Dendritic cell treated with granulocyte-macrophage colony-stimulating factor and Interleukin-4, amounts not matched to agents 40 ng/mL and 50 ng/mL, for 4 days (primary cell): Measurements from ENCODE around the gene AKAP12.
A peak's percentile ranks its signal among the peaks of the same experiment; 100 is the strongest.

Experiments used
- H3K27ac Mint-ChIP-seq: one replicate; pipeline ENCODE4 v1.8.0; 2022; ENCODE audit warnings: mild to moderate bottlenecking, mixed read lengths
- H3K27me3 Mint-ChIP-seq: one replicate; pipeline ENCODE4 v1.8.0; 2022; ENCODE audit warnings: mild to moderate bottlenecking, mixed read lengths
- H3K36me3 Mint-ChIP-seq: one replicate; pipeline ENCODE4 v1.8.0; 2022; ENCODE audit warnings: low read depth, mixed read lengths
- H3K4me1 Mint-ChIP-seq: one replicate; pipeline ENCODE4 v1.8.0; 2022; ENCODE audit warnings: low read depth, mixed read lengths
- H3K4me3 Mint-ChIP-seq: one replicate; pipeline ENCODE4 v1.8.0; 2022; ENCODE audit warnings: mild to moderate bottlenecking, moderate library complexity, mixed read lengths
- H3K9me3 Mint-ChIP-seq: one replicate; pipeline ENCODE4 v1.8.0; 2022; ENCODE audit warnings: mixed read lengths
- intact Hi-C: fragments of 100-400 bp; cut with micrococcal nuclease; formaldehyde crosslinking; loops from one replicate; pipeline ENCODE4 v1.15.0; 2022

The AKAP12 gene

GRCh38 chr6:151239603-151240035 lies at the start of gene AKAP12:
AKAP12 (plus strand) TSS chr6:151239967; CDS start chr6:151240563, 596 bp downstream.
- intact Hi-C loops = loop anchor here (1.0 kb wide), 1 partner anchor 25 kb away; no protein-coding TSS in a partner anchor
- no peaks in the 10 kb centered on the region for H3K9me3 Mint-ChIP-seq
- H3K27me3 Mint-ChIP-seq = peaks cover 75% of the 10 kb centered on the region
- peak within 1 kb of the TSS; percentile 70 for H3K4me3 Mint-ChIP-seq
- no peaks in the 10 kb centered on the region for H3K4me1 Mint-ChIP-seq
- no peaks in the 10 kb centered on the region for H3K36me3 Mint-ChIP-seq
- H3K27ac Mint-ChIP-seq = no peak within 1 kb of the TSS

- H3K27me3 Mint-ChIP-seq = no peaks in the 10 kb centered on the region
- no peaks in the 10 kb centered on the region for H3K4me1 Mint-ChIP-seq
- H3K9me3 Mint-ChIP-seq = no peaks in the 10 kb centered on the region
- intact Hi-C loops = no loop called here
- no peaks in the 10 kb centered on the region for H3K36me3 Mint-ChIP-seq
- H3K4me3 Mint-ChIP-seq = no peak overlapping the region
- no peak overlapping the region for H3K27ac Mint-ChIP-seq
These were observed 48.2 kb upstream of the AKAP12 start for GRCh38 chr6:151191527-151191926.

- Mint-ChIP-seq H3K27ac (no peak overlapping the region), H3K4me1 (no peaks in the 10 kb centered on the region), H3K36me3 (no peaks in the 10 kb centered on the region), H3K9me3 (no peaks in the 10 kb centered on the region), H3K4me3 (no peak overlapping the region), H3K27me3 (no peaks in the 10 kb centered on the region)
- intact Hi-C loops = no loop called here
These were observed 43.2 kb upstream of the AKAP12 start for GRCh38 chr6:151196555-151196954.

- no peaks in the 10 kb centered on the region for H3K36me3 Mint-ChIP-seq
- H3K27ac Mint-ChIP-seq = no peak overlapping the region
- H3K9me3 Mint-ChIP-seq = no peaks in the 10 kb centered on the region
- H3K4me3 Mint-ChIP-seq = no peak overlapping the region
- intact Hi-C loops = no loop called here
- H3K27me3 Mint-ChIP-seq = no peaks in the 10 kb centered on the region
- H3K4me1 Mint-ChIP-seq = no peaks in the 10 kb centered on the region
These were observed 42.2 kb upstream of the AKAP12 start for GRCh38 chr6:151197556-151197955.

GRCh38 chr6:151199991-151200390 lies 39.8 kb upstream of the AKAP12 start:
- peaks cover 4% of the 10 kb centered on the region for H3K4me1 Mint-ChIP-seq
- intact Hi-C loops = no loop called here
- no peak overlapping the region for H3K27ac Mint-ChIP-seq
- H3K36me3 Mint-ChIP-seq = no peaks in the 10 kb centered on the region
- no peaks in the 10 kb centered on the region for H3K27me3 Mint-ChIP-seq
- no peak overlapping the region for H3K4me3 Mint-ChIP-seq
- H3K9me3 Mint-ChIP-seq = no peaks in the 10 kb centered on the region

- intact Hi-C loops = no loop called here
- Mint-ChIP-seq H3K9me3 (peaks cover 1% of the 10 kb centered on the region), H3K4me1 (peaks cover 10% of the 10 kb centered on the region), H3K4me3 (no peak overlapping the region), H3K27ac (no peak overlapping the region), H3K36me3 (no peaks in the 10 kb centered on the region), H3K27me3 (peaks cover 7% of the 10 kb centered on the region)
These were observed 33.8 kb upstream of the AKAP12 start for GRCh38 chr6:151205721-151206600.

- intact Hi-C loops = no loop called here
- H3K4me1 Mint-ChIP-seq = peaks cover 10% of the 10 kb centered on the region
- no peak overlapping the region for H3K4me3 Mint-ChIP-seq
- H3K27me3 Mint-ChIP-seq = peaks cover 7% of the 10 kb centered on the region
- no peaks in the 10 kb centered on the region for H3K36me3 Mint-ChIP-seq
- H3K27ac Mint-ChIP-seq = no peak overlapping the region
- peaks cover 9% of the 10 kb centered on the region for H3K9me3 Mint-ChIP-seq
These were observed 32.1 kb upstream of the AKAP12 start for GRCh38 chr6:151207674-151208073.

GRCh38 chr6:151209071-151209831 lies 30.5 kb upstream of the AKAP12 start:
- H3K4me1 Mint-ChIP-seq = peaks cover 6% of the 10 kb centered on the region
- peaks cover 9% of the 10 kb centered on the region for H3K9me3 Mint-ChIP-seq
- H3K27ac Mint-ChIP-seq = no peak overlapping the region
- H3K36me3 Mint-ChIP-seq = no peaks in the 10 kb centered on the region
- H3K27me3 Mint-ChIP-seq = peaks cover 7% of the 10 kb centered on the region
- no peak overlapping the region for H3K4me3 Mint-ChIP-seq
- intact Hi-C loops = no loop called here

GRCh38 chr6:151211075-151211474 lies 28.7 kb upstream of the AKAP12 start:
- no peak overlapping the region for H3K4me3 Mint-ChIP-seq
- H3K9me3 Mint-ChIP-seq = peaks cover 9% of the 10 kb centered on the region
- no peaks in the 10 kb centered on the region for H3K36me3 Mint-ChIP-seq
- H3K4me1 Mint-ChIP-seq = peaks cover 6% of the 10 kb centered on the region
- peaks cover 7% of the 10 kb centered on the region for H3K27me3 Mint-ChIP-seq
- intact Hi-C loops = no loop called here
- no peak overlapping the region for H3K27ac Mint-ChIP-seq

- Mint-ChIP-seq H3K4me1 (peaks cover 3% of the 10 kb centered on the region), H3K4me3 (no peak overlapping the region), H3K27ac (no peak overlapping the region), H3K27me3 (peaks cover 7% of the 10 kb centered on the region), H3K9me3 (peaks cover 9% of the 10 kb centered on the region), H3K36me3 (no peaks in the 10 kb centered on the region)
- intact Hi-C loops = no loop called here
These were observed 26.4 kb upstream of the AKAP12 start for GRCh38 chr6:151213352-151213751.

GRCh38 chr6:151215999-151216398 lies 23.8 kb upstream of the AKAP12 start:
- intact Hi-C loops = no loop called here
- no peaks in the 10 kb centered on the region for H3K27me3 Mint-ChIP-seq
- H3K4me3 Mint-ChIP-seq = no peak overlapping the region
- H3K4me1 Mint-ChIP-seq = no peaks in the 10 kb centered on the region
- H3K9me3 Mint-ChIP-seq = peaks cover 7% of the 10 kb centered on the region
- no peak overlapping the region for H3K27ac Mint-ChIP-seq
- H3K36me3 Mint-ChIP-seq = no peaks in the 10 kb centered on the region

- H3K4me3 Mint-ChIP-seq = no peak overlapping the region
- H3K36me3 Mint-ChIP-seq = no peaks in the 10 kb centered on the region
- no peaks in the 10 kb centered on the region for H3K27me3 Mint-ChIP-seq
- H3K4me1 Mint-ChIP-seq = no peaks in the 10 kb centered on the region
- H3K9me3 Mint-ChIP-seq = no peaks in the 10 kb centered on the region
- H3K27ac Mint-ChIP-seq = no peak overlapping the region
- intact Hi-C loops = no loop called here
These were observed 23.0 kb upstream of the AKAP12 start for GRCh38 chr6:151216804-151217203.

GRCh38 chr6:151219192-151219591 lies 20.6 kb upstream of the AKAP12 start:
- Mint-ChIP-seq H3K27me3 (no peaks in the 10 kb centered on the region), H3K4me1 (no peaks in the 10 kb centered on the region), H3K9me3 (no peaks in the 10 kb centered on the region), H3K36me3 (no peaks in the 10 kb centered on the region), H3K27ac (no peak overlapping the region), H3K4me3 (no peak overlapping the region)
- intact Hi-C loops = no loop called here

GRCh38 chr6:151224076-151224475 lies 15.7 kb upstream of the AKAP12 start:
- intact Hi-C loops = no loop called here
- Mint-ChIP-seq H3K36me3 (no peaks in the 10 kb centered on the region), H3K27ac (no peak overlapping the region), H3K27me3 (no peaks in the 10 kb centered on the region), H3K4me1 (peaks cover under 1% of the 10 kb centered on the region), H3K4me3 (no peak overlapping the region), H3K9me3 (no peaks in the 10 kb centered on the region)
